ENCODE results near the gene CREBBP.

Gene CREBBP

DNA sequence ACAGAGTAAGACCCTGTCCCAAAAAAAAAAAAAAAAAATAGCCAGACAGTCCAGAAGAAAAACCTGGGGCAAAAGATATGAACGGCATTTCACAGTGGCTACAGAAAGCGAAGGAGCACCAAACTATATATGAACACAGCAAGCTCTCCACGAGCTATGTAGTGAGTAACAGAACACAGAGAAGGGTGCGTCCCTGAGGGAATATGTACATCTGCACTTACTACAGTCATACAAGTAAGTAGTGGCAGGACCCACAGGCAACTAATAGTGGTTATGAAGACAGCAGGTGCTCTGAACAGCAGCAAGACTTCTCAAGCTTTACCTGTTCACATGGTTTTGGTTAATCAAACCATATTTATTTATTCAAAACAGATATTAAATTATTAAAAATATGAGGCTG lies 179.0 kb downstream of the CREBBP start:
- TF ChIP-seq, protein P1, sequence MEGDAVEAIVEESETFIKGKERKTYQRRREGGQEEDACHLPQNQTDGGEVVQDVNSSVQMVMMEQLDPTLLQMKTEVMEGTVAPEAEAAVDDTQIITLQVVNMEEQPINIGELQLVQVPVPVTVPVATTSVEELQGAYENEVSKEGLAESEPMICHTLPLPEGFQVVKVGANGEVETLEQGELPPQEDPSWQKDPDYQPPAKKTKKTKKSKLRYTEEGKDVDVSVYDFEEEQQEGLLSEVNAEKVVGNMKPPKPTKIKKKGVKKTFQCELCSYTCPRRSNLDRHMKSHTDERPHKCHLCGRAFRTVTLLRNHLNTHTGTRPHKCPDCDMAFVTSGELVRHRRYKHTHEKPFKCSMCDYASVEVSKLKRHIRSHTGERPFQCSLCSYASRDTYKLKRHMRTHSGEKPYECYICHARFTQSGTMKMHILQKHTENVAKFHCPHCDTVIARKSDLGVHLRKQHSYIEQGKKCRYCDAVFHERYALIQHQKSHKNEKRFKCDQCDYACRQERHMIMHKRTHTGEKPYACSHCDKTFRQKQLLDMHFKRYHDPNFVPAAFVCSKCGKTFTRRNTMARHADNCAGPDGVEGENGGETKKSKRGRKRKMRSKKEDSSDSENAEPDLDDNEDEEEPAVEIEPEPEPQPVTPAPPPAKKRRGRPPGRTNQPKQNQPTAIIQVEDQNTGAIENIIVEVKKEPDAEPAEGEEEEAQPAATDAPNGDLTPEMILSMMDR (IDR thresholded peaks at IDR 0.05; ENCODE audit: insufficient read depth, low read length, poor library complexity, severe bottlenecking), result no peak
- no peaks in the 10 kb centered on the region for H3K27me3 ChIP-seq (replicated peaks; ENCODE audit: control insufficient read depth, insufficient read depth, low read length)
- no peak for DNase-seq (ENCODE audit: extremely low read depth, insufficient read length)
- H3K36me3 ChIP-seq (ENCODE audit: control insufficient read depth, insufficient read depth, low read length), result no peaks in the 10 kb centered on the region; the same call in 1 of the 2 replicates
- no peak overlapping the region for H3K4me3 ChIP-seq (replicated peaks; ENCODE audit: low read depth, low read length)

GRCh38 chr16:3698941-3699340 lies 181.6 kb downstream of the CREBBP start:
- Histone ChIP-seq H3K4me3 (replicated peaks; ENCODE audit: low read depth, low read length) (no peak overlapping the region), H3K36me3 (ENCODE audit: control insufficient read depth, insufficient read depth, low read length) (peaks cover 1% of the 10 kb centered on the region), H3K27me3 (replicated peaks; ENCODE audit: control insufficient read depth, insufficient read depth, low read length) (no peaks in the 10 kb centered on the region)
- no peak for DNase-seq (ENCODE audit: extremely low read depth, insufficient read length)
- TF ChIP-seq, protein P1 (IDR thresholded peaks at IDR 0.05; ENCODE audit: insufficient read depth, low read length, poor library complexity, severe bottlenecking), result no peak

GRCh38 chr16:3696425-3697218 lies 183.9 kb downstream of the CREBBP start:
- H3K4me3 ChIP-seq (replicated peaks; ENCODE audit: low read depth, low read length), result no peak overlapping the region
- H3K36me3 ChIP-seq (ENCODE audit: control insufficient read depth, insufficient read depth, low read length), result peaks cover 1% of the 10 kb centered on the region
- TF ChIP-seq, protein P1 (IDR thresholded peaks at IDR 0.05; ENCODE audit: insufficient read depth, low read length, poor library complexity, severe bottlenecking), result no peak
- no peaks in the 10 kb centered on the region for H3K27me3 ChIP-seq (replicated peaks; ENCODE audit: control insufficient read depth, insufficient read depth, low read length)
- no peak for DNase-seq (ENCODE audit: extremely low read depth, insufficient read length)

DNA sequence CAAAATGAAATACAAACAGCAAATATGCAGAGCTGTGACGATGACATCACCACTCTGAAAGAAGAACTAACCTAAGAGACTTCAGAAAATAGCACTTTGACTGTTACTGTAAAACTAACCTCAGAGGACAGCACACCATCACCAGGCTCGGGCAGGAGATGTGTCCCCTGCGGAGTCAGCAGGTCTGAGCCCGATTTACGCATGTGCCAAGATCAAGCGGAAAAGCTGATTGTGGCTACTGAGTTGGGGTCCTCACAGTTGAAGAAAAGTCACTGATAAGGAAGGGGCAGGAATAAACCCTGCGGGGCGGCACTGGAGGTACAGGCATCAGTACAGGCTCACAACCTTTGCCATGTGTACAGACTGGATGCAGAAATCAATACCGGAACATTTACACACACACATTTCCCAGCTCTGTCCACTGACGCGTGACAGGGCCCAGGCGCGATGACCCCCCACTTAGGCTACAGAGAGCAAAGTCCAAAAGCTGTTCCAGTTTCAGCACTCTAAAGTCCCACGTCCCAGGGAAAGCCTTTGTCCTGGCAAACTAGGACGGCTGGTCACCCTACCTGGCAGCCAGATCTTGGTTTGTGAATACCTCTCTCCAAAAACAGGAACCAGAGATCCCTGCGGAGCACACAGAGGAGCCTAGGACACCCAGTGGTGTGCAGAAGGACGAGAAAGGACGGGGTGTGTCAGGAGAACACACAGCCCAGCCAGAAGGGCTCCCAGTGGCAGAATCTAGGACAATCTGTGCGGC lies 184.7 kb downstream of the CREBBP start:
- Histone ChIP-seq H3K27me3 (replicated peaks; ENCODE audit: control insufficient read depth, insufficient read depth, low read length) (no peaks in the 10 kb centered on the region), H3K4me3 (replicated peaks; ENCODE audit: low read depth, low read length) (no peak overlapping the region), H3K36me3 (ENCODE audit: control insufficient read depth, insufficient read depth, low read length) (peaks cover 1% of the 10 kb centered on the region)
- TF ChIP-seq, protein P1 (IDR thresholded peaks at IDR 0.05; ENCODE audit: insufficient read depth, low read length, poor library complexity, severe bottlenecking), result no peak
- DNase-seq (ENCODE audit: extremely low read depth, insufficient read length), result no peak

DNA sequence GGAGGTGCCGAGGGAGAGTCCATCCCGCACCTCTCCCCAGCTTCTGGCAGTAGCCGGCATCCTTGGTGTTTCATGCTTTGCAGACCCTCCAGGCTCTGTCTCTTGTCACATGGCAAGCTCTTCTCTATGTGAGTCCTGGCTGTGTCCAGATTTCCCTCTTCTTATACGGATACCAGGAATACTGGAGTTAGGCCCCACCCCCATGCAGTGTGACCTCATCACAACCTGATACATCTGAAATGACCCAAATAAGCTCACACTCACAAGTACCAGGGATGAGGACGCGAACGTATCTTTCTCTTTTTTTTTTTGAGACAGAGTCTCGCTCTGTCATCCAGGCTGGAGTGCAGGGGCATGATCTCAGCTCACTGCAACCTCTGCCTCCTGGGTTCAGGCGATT lies 186.5 kb downstream of the CREBBP start:
- Histone ChIP-seq H3K27me3 (replicated peaks; ENCODE audit: control insufficient read depth, insufficient read depth, low read length) (no peaks in the 10 kb centered on the region), H3K36me3 (ENCODE audit: control insufficient read depth, insufficient read depth, low read length) (peaks cover 1% of the 10 kb centered on the region), H3K4me3 (replicated peaks; ENCODE audit: low read depth, low read length) (no peak overlapping the region)
- no peak for DNase-seq (ENCODE audit: extremely low read depth, insufficient read length)
- TF ChIP-seq, protein P1 (IDR thresholded peaks at IDR 0.05; ENCODE audit: insufficient read depth, low read length, poor library complexity, severe bottlenecking), result no peak

Data from GM06990 (cell line).